HL-60 (cell line): Measurements from ENCODE around the gene RGMB.

ENCODE experiments used
- DNase-seq, 2 experiments: peaks; one replicate each; pipeline ENCODE4 v3.0.0-alpha.2; 2010 to 2020; ENCODE audit warnings: low read depth in 1 of 2, low spot score in 1 of 2
- H3K27ac ChIP-seq: fragments of 250-450 bp; sonication (Bioruptor Pico); replicated peaks from 2 replicates; pipeline ENCODE4 v1.5.1; 2020; ENCODE audit warnings: mild to moderate bottlenecking, moderate library complexity
- H3K27me3 ChIP-seq: fragments of 250-450 bp; sonication (Bioruptor Pico); 2 replicates; pipeline ENCODE4 v1.5.1; 2021; ENCODE audit warnings: mild to moderate bottlenecking, moderate library complexity; ENCODE audit not compliant: insufficient read depth, poor library complexity, severe bottlenecking
- H3K4me3 ChIP-seq: replicated peaks from 2 replicates; pipeline ENCODE4 v1.5.1; 2011; ENCODE audit warnings: mild to moderate bottlenecking, control low read depth, low read length; ENCODE audit not compliant: insufficient read depth
- GABPA ChIP-seq: IDR thresholded peaks from 2 replicates; pipeline ENCODE4 v1.6.1; 2012; ENCODE audit warnings: low read depth
- POLR2AphosphoS5 ChIP-seq: IDR thresholded peaks from 2 replicates; pipeline ENCODE4 v1.6.1; 2012; ENCODE audit warnings: low read depth
- REST ChIP-seq: IDR thresholded peaks from 2 replicates; pipeline ENCODE4 v1.6.1; 2012; ENCODE audit warnings: low read depth; ENCODE audit not compliant: insufficient replicate concordance
- SPI1 ChIP-seq: IDR thresholded peaks from 2 replicates; pipeline ENCODE4 v1.6.1; 2012; ENCODE audit warnings: low read depth, mild to moderate bottlenecking, borderline replicate concordance
- TF ChIP-seq, protein P1 (sequence below): IDR thresholded peaks from one replicate; pipeline ENCODE4 v1.5.1; 2011; ENCODE audit warnings: low read length, control low read depth, inconsistent platforms; ENCODE audit not compliant: insufficient read depth

RGMB gene

DNA sequence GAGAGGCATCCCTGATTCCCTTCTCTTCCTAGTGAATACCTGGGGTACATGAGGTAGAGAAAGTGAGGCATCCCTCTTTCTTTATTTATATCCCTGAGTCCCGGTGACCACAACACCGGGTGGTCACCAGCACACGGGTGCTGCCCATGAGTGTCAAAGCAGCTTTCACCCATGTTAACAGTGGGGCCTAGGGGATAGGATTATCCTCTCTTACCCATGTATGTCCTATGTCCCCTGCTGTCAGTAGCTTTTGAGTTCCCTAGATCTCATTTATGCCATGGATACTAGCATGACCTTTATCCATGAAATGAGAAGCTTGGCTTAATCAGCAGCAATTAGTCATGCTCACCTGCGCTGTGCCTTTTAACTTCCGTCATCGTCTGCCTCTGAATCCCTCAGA lies 71.4 kb downstream of the RGMB start:
- TF ChIP-seq GABPA (no peak), POLR2AphosphoS5 (no peak), REST (no peak), SPI1 (no peak)
- TF ChIP-seq, protein P1, sequence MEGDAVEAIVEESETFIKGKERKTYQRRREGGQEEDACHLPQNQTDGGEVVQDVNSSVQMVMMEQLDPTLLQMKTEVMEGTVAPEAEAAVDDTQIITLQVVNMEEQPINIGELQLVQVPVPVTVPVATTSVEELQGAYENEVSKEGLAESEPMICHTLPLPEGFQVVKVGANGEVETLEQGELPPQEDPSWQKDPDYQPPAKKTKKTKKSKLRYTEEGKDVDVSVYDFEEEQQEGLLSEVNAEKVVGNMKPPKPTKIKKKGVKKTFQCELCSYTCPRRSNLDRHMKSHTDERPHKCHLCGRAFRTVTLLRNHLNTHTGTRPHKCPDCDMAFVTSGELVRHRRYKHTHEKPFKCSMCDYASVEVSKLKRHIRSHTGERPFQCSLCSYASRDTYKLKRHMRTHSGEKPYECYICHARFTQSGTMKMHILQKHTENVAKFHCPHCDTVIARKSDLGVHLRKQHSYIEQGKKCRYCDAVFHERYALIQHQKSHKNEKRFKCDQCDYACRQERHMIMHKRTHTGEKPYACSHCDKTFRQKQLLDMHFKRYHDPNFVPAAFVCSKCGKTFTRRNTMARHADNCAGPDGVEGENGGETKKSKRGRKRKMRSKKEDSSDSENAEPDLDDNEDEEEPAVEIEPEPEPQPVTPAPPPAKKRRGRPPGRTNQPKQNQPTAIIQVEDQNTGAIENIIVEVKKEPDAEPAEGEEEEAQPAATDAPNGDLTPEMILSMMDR: no peak
- no peaks in the 10 kb centered on the region for H3K27me3 ChIP-seq
- no peak overlapping the region for H3K27ac ChIP-seq
- H3K4me3 ChIP-seq: no peak overlapping the region
- DNase-seq: no peak

DNA sequence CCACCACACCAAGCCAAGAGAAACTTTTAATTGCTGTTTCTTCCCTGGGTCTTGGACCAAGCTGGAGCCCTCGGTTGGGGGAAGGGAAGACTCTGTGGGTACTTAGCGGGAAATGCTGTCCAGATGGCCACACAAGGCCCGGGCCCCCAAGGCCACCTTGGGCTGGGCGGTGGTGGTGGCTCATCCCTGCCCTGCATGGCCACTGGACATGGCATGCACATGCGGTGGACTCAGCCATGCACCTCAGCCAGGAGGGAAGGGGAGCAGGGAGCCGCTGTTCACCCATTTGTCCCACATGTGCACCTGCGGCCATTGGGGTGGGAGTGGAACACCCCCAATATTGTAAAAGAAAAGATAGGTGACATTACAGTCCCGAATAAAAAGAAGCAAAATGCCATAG lies 72.4 kb downstream of the RGMB start:
- TF ChIP-seq POLR2AphosphoS5 (no peak), REST (no peak), GABPA (no peak), SPI1 (no peak)
- TF ChIP-seq, protein P1: no peak
- Histone ChIP-seq H3K27ac (no peak overlapping the region), H3K27me3 (no peaks in the 10 kb centered on the region), H3K4me3 (no peak overlapping the region)
- no peak for DNase-seq
